Lower lobe of right lung (tissue), 2 donors: ENCODE results near the gene TAF5. TPM values are rescaled to one million over a fixed set of nuclear protein-coding genes. Genes with fewer than 3 reads are reported as not detected.

Experiments
- ATAC-seq, 2 donors: fragments of 200-7000 bp; cut with Tn5 transposase; one replicate each; pipeline ENCODE4 v1.9.1; 2020 to 2022; ENCODE audit warnings: mild to moderate bottlenecking in 2 of 2, moderate library complexity in 2 of 2
- DNase-seq: peaks from one replicate; pipeline ENCODE4 v3.0.0-alpha.2; 2020
- H3K27ac ChIP-seq: fragments of 200-600 bp; one replicate; pipeline ENCODE4 v1.8.0; 2022
- H3K27me3 ChIP-seq: fragments of 200-600 bp; one replicate; pipeline ENCODE4 v1.8.0; 2022; ENCODE audit warnings: low read depth
- H3K36me3 ChIP-seq: fragments of 200-600 bp; one replicate; pipeline ENCODE4 v1.8.0; 2022; ENCODE audit warnings: mild to moderate bottlenecking
- H3K4me1 ChIP-seq: fragments of 200-600 bp; one replicate; pipeline ENCODE4 v1.8.0; 2022
- H3K4me3 ChIP-seq: fragments of 200-600 bp; one replicate; pipeline ENCODE4 v1.8.0; 2022; ENCODE audit warnings: mild to moderate bottlenecking
- H3K9me3 ChIP-seq: fragments of 200-600 bp; one replicate; pipeline ENCODE4 v1.8.0; 2022
- CTCF ChIP-seq: fragments of 200-600 bp; IDR thresholded peaks from one replicate; pipeline ENCODE4 v1.8.0; 2022; ENCODE audit warnings: antibody characterized with exemption, mild to moderate bottlenecking
- intact Hi-C: fragments of 100-400 bp; cut with DNase I; formaldehyde crosslinking; loops from one replicate; pipeline ENCODE4 v1.11.0; 2022
- long read RNA-seq: library from polyadenylated mRNA; unstranded; transcript quantifications from one replicate; pipeline ENCODE4 v2.0.0, GENCODE V29; 2021
- total RNA-seq: library from RNA; stranded (reverse); fragmentation: NEBNext Ultra II Directional; extraction: Animal tissue kit (Norgen Biotek cat#: 25700); gene quantifications from one replicate; pipeline ENCODE4 v1.2.1, GENCODE V29; 2021
- donor health status: DM: no; HTN: yes; CAD: no; lungs with severe emphysema.

Gene TAF5
- 4.8 TPM for total RNA-seq
- long read RNA-seq, transcript TAF5-201 (11 exons, 3,268 nt): major isoform, 16 of 20 reads
- long read RNA-seq, partial matches to known transcripts: 2 of 20 reads
- long read RNA-seq, other reads (novel, unspliced or antisense): 2 of 20 reads

- no peak for TF ChIP-seq CTCF
- peak; percentile 93 for DNase-seq
- Histone ChIP-seq H3K4me1 (peaks cover 22% of the 10 kb centered on the region), H3K27ac (peak within 1 kb of the TSS; percentile 88), H3K9me3 (no peaks in the 10 kb centered on the region), H3K36me3 (peaks cover under 1% of the 10 kb centered on the region), H3K4me3 (peak within 1 kb of the TSS; percentile 100), H3K27me3 (no peaks in the 10 kb centered on the region)
- ATAC-seq: peak; percentile 93 to 97
- intact Hi-C loops: no loop called here
Observed at GRCh38 chr10:103367782-103368518, at the start of gene TAF5. Gene TAF5 (plus strand): TSS chr10:103367976. CDS start chr10:103367990, 14 bp downstream.

- TF ChIP-seq CTCF: no peak
- DNase-seq (no peak), ATAC-seq (no peak)
- H3K9me3 ChIP-seq: no peaks in the 10 kb centered on the region
- intact Hi-C loops: no loop called here
- H3K27me3 ChIP-seq: no peaks in the 10 kb centered on the region
- H3K36me3 ChIP-seq: peaks cover 81% of the 10 kb centered on the region
- H3K4me1 ChIP-seq: no peaks in the 10 kb centered on the region
- H3K27ac ChIP-seq: no peak overlapping the region
- no peak overlapping the region for H3K4me3 ChIP-seq
Observed at GRCh38 chr10:103327906-103328305, 39.9 kb upstream of the TAF5 start.

- Histone ChIP-seq H3K27ac (no peak overlapping the region), H3K9me3 (no peaks in the 10 kb centered on the region), H3K27me3 (no peaks in the 10 kb centered on the region), H3K4me3 (no peak overlapping the region), H3K36me3 (peaks cover 60% of the 10 kb centered on the region), H3K4me1 (no peaks in the 10 kb centered on the region)
- no peak for DNase-seq
- peak; percentile 58 for TF ChIP-seq CTCF
- ATAC-seq: no peak
- intact Hi-C loops: no loop called here
Observed at GRCh38 chr10:103333934-103334520, 33.7 kb upstream of the TAF5 start.

GRCh38 chr10:103334567-103334966 lies 33.2 kb upstream of the TAF5 start:
- intact Hi-C loops: no loop called here
- peaks cover 60% of the 10 kb centered on the region for H3K36me3 ChIP-seq
- ATAC-seq: no peak
- no peak overlapping the region for H3K4me3 ChIP-seq
- no peak for TF ChIP-seq CTCF
- no peaks in the 10 kb centered on the region for H3K4me1 ChIP-seq
- no peaks in the 10 kb centered on the region for H3K9me3 ChIP-seq
- no peak for DNase-seq
- no peaks in the 10 kb centered on the region for H3K27me3 ChIP-seq
- no peak overlapping the region for H3K27ac ChIP-seq

- Histone ChIP-seq H3K36me3 (peaks cover 53% of the 10 kb centered on the region), H3K27ac (no peak overlapping the region), H3K4me3 (no peak overlapping the region), H3K4me1 (no peaks in the 10 kb centered on the region), H3K27me3 (no peaks in the 10 kb centered on the region), H3K9me3 (no peaks in the 10 kb centered on the region)
- intact Hi-C loops: no loop called here
- TF ChIP-seq CTCF: no peak
- DNase-seq: no peak
- ATAC-seq: no peak
Observed at GRCh38 chr10:103336370-103336769, 31.4 kb upstream of the TAF5 start.
